HCEC 1CT (cell line): ENCODE data around the gene ACOT7.
A peak's percentile ranks its signal among the peaks of the same experiment; 100 is the strongest.

Experiments
- DNase-seq: peaks from one replicate; pipeline ENCODE4 v3.0.0-alpha.2; 2017

Gene ACOT7

DNA sequence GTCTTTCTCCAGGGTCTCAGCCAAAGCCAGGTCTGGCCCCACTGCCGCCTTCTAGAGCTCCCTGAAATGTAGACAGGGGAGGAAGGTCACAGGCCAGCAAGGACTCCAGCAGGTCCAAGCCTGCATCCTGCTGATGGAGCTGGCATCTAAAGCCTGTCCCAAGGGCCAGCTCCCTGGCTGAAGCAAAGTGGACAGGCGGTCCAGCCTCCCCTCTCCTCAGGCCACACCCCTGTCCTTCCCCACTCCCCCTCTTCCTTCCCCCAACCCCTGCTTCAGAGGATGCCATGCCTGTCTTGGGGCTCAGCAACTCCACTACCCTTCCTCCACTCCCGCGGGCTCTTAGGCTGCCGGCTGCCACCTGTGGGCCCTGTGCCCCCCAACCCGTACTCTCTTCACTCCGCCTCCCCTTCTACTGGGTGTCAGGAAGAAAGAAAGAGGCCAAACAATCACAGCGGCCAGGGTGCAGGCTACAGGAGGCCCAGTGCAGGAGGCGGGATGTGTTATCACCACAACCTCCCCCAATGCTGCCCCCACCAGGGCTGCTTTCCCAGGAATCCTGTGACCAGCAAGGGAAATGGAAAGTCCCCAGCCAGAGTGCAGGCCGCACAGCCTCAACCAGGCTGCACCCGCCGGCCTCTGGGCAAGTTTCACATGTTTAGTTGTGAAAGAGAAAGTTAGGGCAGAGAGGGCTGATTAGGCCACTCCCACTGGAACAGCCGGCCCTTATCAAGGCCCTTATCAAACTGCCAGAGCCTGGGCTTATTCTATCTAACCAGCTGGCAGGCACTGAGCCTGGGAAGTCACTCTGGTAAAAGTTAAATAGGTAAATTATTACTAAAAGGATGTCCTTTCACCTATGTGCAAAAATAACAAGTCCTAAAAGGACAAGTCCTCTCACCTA is 34.1 kb downstream of the ACOT7 start:
- DNase-seq, result peak; percentile 32

GRCh38 chr1:6358757-6359201 is 34.8 kb downstream of the ACOT7 start:
- peak; percentile 63 for DNase-seq

GRCh38 chr1:6358144-6358624 is 35.4 kb downstream of the ACOT7 start:
- DNase-seq, result no peak

GRCh38 chr1:6357243-6357936 is 36.2 kb downstream of the ACOT7 start:
- DNase-seq, result no peak

DNA sequence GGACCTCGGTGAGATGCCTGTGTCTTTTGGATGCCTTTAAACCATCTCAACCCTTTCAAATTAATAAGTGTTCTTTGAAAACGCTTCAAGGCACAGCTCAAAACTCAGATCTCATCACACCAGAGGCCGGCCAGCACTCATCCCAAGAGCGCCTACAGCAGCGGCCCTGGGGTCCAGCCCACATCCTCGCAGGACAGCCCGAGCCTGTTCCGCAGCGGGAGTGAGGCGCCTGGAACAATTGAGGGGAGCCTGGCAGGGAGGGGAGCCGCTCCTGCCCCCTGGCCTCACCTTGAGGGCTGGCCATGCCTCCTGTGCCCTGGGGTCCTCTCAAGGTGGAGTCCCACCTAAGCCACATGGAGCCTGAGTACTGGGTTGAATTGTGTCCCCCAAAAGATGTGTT is 37.9 kb downstream of the ACOT7 start:
- DNase-seq, result no peak

DNA sequence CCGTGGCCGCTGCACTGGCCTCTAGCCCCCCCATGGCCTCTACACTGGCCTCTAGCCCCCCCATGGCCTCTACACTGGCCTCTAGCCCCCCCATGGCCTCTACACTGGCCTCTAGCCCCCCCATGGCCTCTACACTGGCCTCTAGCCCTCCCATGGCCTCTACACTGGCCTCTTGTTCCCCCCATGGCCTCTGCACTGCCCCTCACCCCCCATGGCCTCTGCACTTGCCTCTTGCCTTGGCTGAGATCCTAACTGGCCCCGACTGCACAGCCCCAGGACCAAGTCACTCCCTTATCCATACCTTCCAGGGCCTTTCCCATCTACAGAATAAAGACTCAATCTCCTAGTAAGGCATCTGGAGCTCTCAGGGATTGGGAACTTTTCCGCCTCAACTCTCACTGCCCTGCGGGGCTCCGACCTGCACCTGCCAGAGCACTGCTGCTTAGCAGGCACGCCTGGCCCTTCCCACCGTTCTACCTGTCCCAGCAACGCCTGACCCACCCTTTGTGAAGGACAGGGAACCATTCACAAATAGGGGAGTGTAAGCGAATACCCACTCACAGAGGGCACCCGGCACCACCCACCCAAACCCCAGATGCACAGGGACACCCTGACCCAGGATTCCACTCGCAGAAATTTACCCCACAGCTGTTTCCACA is 38.8 kb downstream of the ACOT7 start:
- DNase-seq, result no peak

- no peak for DNase-seq
Measured at GRCh38 chr1:6353955-6354658, 39.5 kb downstream of the ACOT7 start.

GRCh38 chr1:6353619-6353954 is 40.0 kb downstream of the ACOT7 start:
- no peak for DNase-seq

- DNase-seq, result no peak
Measured at GRCh38 chr1:6352138-6352563, 41.4 kb downstream of the ACOT7 start.

DNA sequence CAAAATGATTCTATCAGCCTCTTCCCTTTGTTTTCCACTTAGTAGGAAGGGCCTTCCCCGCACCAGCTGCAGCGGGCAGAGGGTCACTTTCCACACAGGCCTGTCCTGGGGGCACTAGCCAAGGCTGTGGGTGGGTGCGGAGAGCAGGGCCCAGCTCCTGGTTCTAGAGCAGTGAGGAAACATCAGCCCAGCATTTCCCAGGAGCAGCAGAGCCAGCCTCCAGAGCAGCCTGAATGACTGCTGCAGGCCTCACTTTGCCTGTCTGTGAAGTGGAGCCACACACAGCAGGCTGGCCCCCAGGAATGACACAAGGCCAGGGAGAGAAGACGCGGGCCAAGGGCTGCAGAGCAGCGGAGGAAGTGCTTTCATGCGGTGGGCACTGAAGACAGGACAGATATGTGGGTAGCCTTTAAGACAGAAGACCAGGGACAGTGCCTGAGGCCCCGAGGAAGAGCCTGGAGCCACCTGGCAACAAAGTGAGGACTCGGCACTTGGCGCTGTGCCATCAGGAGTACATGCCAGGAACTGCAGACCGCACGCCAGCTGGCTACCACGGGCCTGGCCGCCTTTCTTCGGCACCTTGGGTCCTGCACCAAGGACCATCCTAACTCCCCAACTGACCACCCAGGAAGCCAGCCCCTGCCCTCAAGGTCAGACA is 42.0 kb downstream of the ACOT7 start:
- DNase-seq, result no peak

DNA sequence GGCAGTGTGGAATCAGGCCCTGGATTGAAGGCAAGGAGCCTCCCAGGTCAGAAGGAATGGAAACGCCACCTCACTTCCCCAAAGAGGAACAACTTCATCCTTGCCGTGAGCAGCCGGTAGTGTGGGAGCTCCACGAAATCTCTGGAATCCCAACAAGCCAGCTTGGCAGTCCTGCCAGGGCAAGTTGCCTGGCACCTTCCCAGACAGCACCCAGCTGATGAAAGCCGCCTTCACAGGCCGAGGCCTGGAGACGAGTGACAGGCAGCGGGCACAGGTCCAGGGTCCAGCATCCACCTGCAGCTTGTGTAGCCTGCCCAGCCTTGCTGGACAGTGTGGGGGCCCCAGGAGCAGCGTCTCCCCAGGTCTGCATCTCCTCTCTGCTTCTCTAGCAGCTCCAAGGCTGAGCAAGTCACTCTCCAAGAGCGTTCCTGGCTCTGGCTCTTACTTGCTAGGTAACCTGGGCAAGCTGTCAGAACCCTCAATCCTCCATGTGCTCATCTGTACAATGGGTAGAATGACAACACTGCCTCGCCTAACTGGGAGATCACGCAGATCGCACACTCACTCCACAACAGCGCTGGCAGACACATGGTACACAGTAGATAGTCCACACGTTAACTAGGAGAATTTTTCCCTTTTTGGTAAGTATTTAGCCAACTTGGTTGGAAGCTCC is 43.0 kb downstream of the ACOT7 start:
- DNase-seq, result no peak

DNA sequence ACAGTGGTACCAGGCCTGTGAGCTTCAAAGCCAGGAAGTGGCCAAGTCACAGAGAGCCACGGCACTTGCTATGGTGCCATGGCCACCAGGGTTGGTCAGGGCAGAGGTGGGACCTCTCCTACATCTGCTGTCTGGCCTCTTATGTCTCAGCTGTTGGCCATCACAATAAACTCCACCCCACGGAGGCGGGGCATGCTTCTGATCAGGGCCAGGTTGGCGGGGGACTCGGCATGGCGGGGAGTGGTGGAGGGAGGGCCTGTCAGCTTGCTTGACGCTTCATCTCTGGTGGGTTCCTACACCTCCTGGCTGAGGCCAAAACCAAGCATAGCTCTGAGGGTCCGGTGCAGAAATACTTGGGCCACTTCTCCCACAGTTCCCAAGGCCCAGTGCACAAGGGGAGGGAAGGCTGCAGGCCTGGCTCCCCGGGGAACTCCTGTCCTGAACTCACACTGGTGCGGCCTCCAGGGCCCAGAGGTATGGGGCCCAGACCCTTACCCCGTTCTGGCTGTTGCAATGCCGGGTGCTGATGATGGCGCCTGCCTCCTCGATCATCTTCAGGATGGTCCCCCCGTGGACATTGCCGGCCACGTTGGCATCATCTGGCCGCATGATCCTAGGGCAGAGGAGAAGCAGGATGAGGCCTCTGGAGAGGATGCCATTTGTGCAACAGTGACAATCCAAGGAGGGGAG is 44.2 kb downstream of the ACOT7 start:
- DNase-seq, result no peak

- no peak for DNase-seq
Measured at GRCh38 chr1:6348511-6349191, 44.9 kb downstream of the ACOT7 start.

DNA sequence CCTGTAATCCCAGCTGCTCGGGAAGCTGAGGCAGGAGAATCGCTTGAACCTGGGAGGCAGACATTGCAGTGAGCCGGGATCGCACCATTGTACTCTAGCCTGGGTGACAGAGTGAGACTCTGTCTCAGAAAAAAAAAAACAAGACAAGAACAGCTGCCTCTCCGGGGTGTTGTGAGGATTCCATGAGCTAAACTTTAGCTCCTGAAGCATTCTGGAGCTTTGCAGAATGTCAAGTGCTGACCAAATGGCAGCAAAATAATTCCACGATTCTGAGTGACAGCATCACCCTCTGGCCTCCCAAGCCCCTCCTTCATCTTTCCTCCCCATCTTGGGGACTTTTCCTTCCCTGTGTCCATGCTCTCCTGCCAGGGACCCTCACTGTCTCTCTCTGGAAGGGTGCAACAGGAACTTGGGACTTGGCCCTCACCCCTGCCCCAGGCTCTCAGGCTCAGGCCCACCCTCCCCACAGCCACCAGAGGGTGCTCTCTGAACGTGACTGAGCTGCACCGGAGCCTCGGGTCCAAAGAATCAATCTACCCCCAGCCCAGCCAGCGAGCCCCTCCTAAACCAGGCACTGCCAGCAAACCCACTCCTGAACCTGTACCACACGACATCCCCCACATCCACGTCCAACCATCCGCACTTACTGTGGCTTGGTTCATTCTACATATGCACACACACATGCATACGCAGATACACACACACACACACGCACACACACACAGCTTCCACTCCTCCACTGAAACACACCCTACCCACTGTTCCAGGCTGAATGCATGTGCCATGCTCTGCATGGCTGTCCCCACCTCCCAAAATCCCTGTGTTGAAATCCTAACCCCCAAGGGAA is 45.7 kb downstream of the ACOT7 start:
- DNase-seq, result peak; percentile 10

DNA sequence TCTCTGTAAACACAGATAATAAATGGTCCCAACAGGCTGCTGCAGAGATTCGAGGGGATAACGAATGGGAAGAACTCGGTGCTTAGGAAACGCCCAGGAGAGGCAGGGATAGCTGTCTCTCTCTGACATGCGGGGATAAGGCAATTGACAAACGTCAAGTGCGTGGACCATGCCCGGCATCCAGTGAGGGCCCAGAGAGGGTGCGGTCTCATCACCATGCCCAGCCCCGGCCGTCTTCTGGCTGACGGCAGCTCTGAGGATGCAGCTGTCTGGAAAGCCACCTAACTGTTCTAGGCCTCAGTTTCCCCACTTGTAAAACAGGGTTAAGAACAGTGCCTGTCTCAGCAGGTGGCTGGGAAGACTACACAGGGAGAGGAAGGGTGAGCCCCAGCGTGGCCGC is 48.1 kb downstream of the ACOT7 start:
- DNase-seq, result no peak

- DNase-seq, result no peak
Measured at GRCh38 chr1:6345009-6345408, 48.6 kb downstream of the ACOT7 start.

DNA sequence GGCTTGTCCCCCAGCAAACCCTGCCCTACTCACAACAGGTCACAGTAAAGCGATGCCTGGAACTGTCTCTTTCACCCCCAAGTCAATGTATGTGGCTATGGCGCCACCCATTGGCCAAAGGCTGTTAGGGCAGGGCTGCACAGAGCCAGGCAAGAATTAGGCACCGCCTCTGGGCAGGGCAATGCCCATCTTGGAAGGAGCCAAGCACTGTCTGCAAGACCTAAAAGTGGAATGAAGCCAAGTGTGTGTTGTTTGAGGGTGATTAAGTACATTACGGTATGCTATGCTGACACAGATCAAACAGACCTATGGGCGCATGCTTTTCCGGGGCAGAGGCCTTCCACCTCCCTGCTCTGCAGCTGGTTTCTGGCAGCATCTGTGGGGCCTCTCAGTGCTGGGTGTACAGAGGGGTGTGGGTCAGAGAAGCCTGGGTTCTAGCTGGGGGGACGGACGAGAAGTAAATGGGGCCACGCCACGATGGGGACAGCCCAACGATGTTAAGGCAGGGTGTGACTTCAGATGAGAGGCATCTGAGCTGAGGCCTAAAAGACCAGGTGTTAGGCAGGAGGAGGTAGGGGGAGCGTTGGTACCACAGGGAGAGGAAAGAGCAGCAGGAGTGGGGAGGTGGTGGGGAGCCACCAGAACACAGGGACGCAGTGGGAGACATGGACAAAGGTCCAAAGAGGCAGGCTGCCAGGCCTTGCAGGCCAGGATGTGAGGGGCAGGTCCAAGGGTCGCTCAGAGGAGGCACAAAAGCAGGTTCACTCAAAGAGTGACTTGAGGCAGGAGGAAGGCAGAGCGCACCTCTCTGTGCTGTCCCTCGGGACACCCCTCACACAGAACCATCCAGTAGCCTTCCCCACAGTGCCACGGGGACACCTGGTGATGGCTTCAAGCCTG is 49.8 kb downstream of the ACOT7 start:
- DNase-seq, result peak; percentile 72

DNA sequence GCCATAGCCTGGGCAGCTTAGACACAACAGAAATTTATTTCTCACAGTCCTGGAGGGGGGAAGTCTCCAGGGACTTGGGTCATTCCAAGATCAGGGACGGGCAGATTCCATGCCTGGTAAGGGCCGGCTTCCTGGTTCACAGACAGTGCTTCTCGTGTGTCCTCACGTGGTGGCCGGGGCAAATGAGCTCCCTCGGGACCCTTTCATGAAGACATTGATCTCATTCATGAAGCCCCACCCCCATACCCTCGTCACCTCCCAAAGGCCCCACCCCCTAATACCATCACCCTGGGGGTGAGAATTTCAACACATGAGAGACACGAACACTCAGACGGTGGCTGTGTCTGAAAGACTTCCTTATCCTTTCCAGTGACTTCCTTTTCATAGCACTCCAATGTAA is 51.5 kb downstream of the ACOT7 start:
- DNase-seq, result no peak

GRCh38 chr1:6338695-6339094 is 54.9 kb downstream of the ACOT7 start:
- no peak for DNase-seq
